GM23338 (cell line): Measurements from ENCODE around the gene AGAP3.

Experiments used
- CREB1 ChIP-seq: fragments of 250-450 bp; sonication (Bioruptor Pico); IDR thresholded peaks from 2 replicates; pipeline ENCODE4 v1.5.0; 2020; ENCODE audit warnings: low read depth, mild to moderate bottlenecking, moderate library complexity
- EZH2 ChIP-seq: fragments of 200-600 bp; sonication (generic); IDR thresholded peaks from one replicate; pipeline ENCODE4 v1.8.0; 2017; ENCODE audit warnings: antibody characterized with exemption, mild to moderate bottlenecking, low read depth; ENCODE audit not compliant: unreplicated experiment
- EZH2phosphoT487 ChIP-seq: fragments of 200-600 bp; sonication (generic); IDR thresholded peaks from one replicate; pipeline ENCODE4 v1.8.1; 2018; ENCODE audit warnings: antibody characterized with exemption; ENCODE audit not compliant: unreplicated experiment
- JUNB ChIP-seq: IDR thresholded peaks from one replicate; pipeline ENCODE4 v1.6.1; 2016; ENCODE audit warnings: antibody characterized with exemption; ENCODE audit not compliant: unreplicated experiment
- NANOG ChIP-seq: IDR thresholded peaks from 2 replicates; pipeline ENCODE4 v1.6.1; 2016; ENCODE audit warnings: antibody characterized with exemption, borderline replicate concordance
- POLR2AphosphoS5 ChIP-seq: IDR thresholded peaks from 2 replicates; pipeline ENCODE4 v1.6.1; 2016; ENCODE audit warnings: antibody characterized with exemption, low read depth
- STAT1 ChIP-seq: IDR thresholded peaks from one replicate; pipeline ENCODE4 v1.6.1; 2016; ENCODE audit warnings: antibody characterized with exemption; ENCODE audit not compliant: unreplicated experiment
- ZNF114 ChIP-seq: fragments of 250-450 bp; sonication (Bioruptor Pico); IDR thresholded peaks from 2 replicates; pipeline ENCODE4 v1.5.0; 2020; ENCODE audit warnings: mild to moderate bottlenecking, moderate library complexity
- ZNF331 ChIP-seq: fragments of 250-450 bp; sonication (Bioruptor Pico); IDR thresholded peaks from 2 replicates; pipeline ENCODE4 v1.5.0; 2020; ENCODE audit warnings: low read depth, mild to moderate bottlenecking, moderate library complexity
- ZNF462 ChIP-seq: fragments of 250-450 bp; sonication (Bioruptor Pico); IDR thresholded peaks from 2 replicates; pipeline ENCODE4 v1.5.0; 2020; ENCODE audit warnings: mild to moderate bottlenecking, moderate library complexity
- TF ChIP-seq, protein P1 (sequence below): IDR thresholded peaks from one replicate; pipeline ENCODE4 v1.6.1; 2018; ENCODE audit warnings: antibody characterized with exemption; ENCODE audit not compliant: unreplicated experiment
- TF ChIP-seq, protein P2 (sequence below), 2 experiments: fragments of 200-600 bp in 1 of 2; sonication (generic) in 1 of 2; conservative IDR thresholded peaks; 2 replicates each; pipeline versions ENCODE4 v1.5.1 to v1.6.1; 2016 to 2017; ENCODE audit warnings: antibody characterized with exemption in 2 of 2, low read depth in 2 of 2, mild to moderate bottlenecking in 2 of 2, moderate library complexity in 1 of 2
- TF ChIP-seq, protein P3 (sequence below): IDR thresholded peaks from 2 replicates; pipeline ENCODE4 v1.6.1; 2016; ENCODE audit warnings: antibody characterized with exemption

GRCh38 chr7:151116603-151117440 is 30.5 kb downstream of the AGAP3 start:
- TF ChIP-seq, protein P1, sequence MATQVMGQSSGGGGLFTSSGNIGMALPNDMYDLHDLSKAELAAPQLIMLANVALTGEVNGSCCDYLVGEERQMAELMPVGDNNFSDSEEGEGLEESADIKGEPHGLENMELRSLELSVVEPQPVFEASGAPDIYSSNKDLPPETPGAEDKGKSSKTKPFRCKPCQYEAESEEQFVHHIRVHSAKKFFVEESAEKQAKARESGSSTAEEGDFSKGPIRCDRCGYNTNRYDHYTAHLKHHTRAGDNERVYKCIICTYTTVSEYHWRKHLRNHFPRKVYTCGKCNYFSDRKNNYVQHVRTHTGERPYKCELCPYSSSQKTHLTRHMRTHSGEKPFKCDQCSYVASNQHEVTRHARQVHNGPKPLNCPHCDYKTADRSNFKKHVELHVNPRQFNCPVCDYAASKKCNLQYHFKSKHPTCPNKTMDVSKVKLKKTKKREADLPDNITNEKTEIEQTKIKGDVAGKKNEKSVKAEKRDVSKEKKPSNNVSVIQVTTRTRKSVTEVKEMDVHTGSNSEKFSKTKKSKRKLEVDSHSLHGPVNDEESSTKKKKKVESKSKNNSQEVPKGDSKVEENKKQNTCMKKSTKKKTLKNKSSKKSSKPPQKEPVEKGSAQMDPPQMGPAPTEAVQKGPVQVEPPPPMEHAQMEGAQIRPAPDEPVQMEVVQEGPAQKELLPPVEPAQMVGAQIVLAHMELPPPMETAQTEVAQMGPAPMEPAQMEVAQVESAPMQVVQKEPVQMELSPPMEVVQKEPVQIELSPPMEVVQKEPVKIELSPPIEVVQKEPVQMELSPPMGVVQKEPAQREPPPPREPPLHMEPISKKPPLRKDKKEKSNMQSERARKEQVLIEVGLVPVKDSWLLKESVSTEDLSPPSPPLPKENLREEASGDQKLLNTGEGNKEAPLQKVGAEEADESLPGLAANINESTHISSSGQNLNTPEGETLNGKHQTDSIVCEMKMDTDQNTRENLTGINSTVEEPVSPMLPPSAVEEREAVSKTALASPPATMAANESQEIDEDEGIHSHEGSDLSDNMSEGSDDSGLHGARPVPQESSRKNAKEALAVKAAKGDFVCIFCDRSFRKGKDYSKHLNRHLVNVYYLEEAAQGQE = no peak
- TF ChIP-seq, protein P2, sequence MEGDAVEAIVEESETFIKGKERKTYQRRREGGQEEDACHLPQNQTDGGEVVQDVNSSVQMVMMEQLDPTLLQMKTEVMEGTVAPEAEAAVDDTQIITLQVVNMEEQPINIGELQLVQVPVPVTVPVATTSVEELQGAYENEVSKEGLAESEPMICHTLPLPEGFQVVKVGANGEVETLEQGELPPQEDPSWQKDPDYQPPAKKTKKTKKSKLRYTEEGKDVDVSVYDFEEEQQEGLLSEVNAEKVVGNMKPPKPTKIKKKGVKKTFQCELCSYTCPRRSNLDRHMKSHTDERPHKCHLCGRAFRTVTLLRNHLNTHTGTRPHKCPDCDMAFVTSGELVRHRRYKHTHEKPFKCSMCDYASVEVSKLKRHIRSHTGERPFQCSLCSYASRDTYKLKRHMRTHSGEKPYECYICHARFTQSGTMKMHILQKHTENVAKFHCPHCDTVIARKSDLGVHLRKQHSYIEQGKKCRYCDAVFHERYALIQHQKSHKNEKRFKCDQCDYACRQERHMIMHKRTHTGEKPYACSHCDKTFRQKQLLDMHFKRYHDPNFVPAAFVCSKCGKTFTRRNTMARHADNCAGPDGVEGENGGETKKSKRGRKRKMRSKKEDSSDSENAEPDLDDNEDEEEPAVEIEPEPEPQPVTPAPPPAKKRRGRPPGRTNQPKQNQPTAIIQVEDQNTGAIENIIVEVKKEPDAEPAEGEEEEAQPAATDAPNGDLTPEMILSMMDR (conservative IDR thresholded peaks at IDR 0.05; ENCODE audit: low read depth in 2 of 2) = no peak
- TF ChIP-seq POLR2AphosphoS5 = no peak
- TF ChIP-seq, protein P3, sequence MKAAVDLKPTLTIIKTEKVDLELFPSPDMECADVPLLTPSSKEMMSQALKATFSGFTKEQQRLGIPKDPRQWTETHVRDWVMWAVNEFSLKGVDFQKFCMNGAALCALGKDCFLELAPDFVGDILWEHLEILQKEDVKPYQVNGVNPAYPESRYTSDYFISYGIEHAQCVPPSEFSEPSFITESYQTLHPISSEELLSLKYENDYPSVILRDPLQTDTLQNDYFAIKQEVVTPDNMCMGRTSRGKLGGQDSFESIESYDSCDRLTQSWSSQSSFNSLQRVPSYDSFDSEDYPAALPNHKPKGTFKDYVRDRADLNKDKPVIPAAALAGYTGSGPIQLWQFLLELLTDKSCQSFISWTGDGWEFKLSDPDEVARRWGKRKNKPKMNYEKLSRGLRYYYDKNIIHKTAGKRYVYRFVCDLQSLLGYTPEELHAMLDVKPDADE = no peak
- TF ChIP-seq EZH2phosphoT487 = no peak
- no peak for TF ChIP-seq EZH2
- no peak for TF ChIP-seq ZNF462 (CRISPR knock-in tag)
- TF ChIP-seq CREB1 (CRISPR knock-in tag) = no peak
- TF ChIP-seq STAT1 = no peak
- no peak for TF ChIP-seq JUNB
- no peak for TF ChIP-seq ZNF331 (CRISPR knock-in tag)
- TF ChIP-seq NANOG = no peak
- no peak for TF ChIP-seq ZNF114 (CRISPR knock-in tag)
